Measurements from ENCODE around the gene NEURL3.

DNA sequence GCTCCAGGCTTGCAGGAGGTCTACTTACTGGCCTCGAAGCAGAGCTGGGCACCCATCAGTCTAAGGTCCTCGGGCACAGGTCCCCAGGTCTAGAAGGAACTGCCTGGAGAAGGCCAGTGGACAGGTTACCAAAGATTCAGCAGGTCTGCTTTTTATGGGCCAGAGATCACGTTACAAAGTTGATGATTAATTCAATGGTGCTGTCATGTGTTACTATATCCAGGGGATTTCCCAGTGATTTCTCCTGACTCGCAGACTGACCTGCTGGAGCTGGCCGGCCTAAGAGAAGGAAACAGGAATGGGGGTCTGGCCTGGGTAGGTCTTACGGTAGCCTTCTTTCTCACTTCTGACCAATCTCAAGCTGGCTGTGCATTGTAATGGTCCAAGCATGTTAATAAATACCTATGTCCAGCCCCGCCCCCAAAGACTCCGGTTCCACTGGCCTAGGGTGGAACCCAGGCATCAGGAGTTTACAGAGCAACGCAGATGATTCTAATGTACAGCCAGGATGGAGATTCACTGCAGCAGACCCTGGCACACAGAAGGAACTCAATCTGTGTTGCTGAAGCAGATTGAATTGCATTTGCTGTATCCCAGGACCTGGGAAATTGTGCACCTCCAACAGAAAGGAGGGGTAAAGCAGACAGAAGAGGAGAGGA, at the start of gene NEURL3:
- TF ChIP-seq POLR2A (IDR thresholded peaks at IDR 0.05; ENCODE audit: low read depth, low read length), result no peak
- no peak for TF ChIP-seq POU2F2 (IDR thresholded peaks at IDR 0.05; ENCODE audit: low read depth, low read length)
- no peak for TF ChIP-seq POLR2AphosphoS5 (IDR thresholded peaks at IDR 0.05; ENCODE audit: low read depth, low read length)
- no peak for TF ChIP-seq TAF1 (IDR thresholded peaks at IDR 0.05; ENCODE audit: low read depth, low read length)

All from GM12891 (cell line).